Duodenal mucosa (tissue), 2 donors: Measurements from ENCODE around the gene ASTN2.
"Not testable (repeated sequence)": the region's sequence is repeated elsewhere in the genome, so short reads cannot be mapped to it uniquely, and the experiment has no call there.

Experiments used
- H3K27ac ChIP-seq: one replicate; pipeline ENCODE4 v1.7.0; 2013; ENCODE audit warnings: low read depth, low read length
- H3K27me3 ChIP-seq, 2 donors: one replicate each; pipeline ENCODE4 v1.7.0; 2013; ENCODE audit warnings: low read length in 2 of 2, control low read depth in 1 of 2; ENCODE audit not compliant: insufficient read depth in 2 of 2, control insufficient read depth in 1 of 2
- H3K36me3 ChIP-seq, 2 donors: one replicate each; pipeline ENCODE4 v1.7.0; 2013; ENCODE audit warnings: low read length in 2 of 2, control low read depth in 1 of 2; ENCODE audit not compliant: insufficient read depth in 2 of 2, control insufficient read depth in 1 of 2
- H3K4me1 ChIP-seq, 2 donors: one replicate each; pipeline ENCODE4 v1.7.0; 2013; ENCODE audit warnings: low read length in 2 of 2, control low read depth in 1 of 2; ENCODE audit not compliant: insufficient read depth in 2 of 2, control insufficient read depth in 1 of 2
- H3K4me3 ChIP-seq, 2 donors: one replicate each; pipeline ENCODE4 v1.7.0; 2013; ENCODE audit warnings: low read length in 2 of 2, low read depth in 1 of 2
- H3K9ac ChIP-seq, 2 donors: one replicate each; pipeline ENCODE4 v1.7.0; 2013; ENCODE audit warnings: low read length in 2 of 2, low read depth in 1 of 2
- H3K9me3 ChIP-seq, 2 donors: one replicate each; pipeline ENCODE4 v1.7.0; 2013; ENCODE audit warnings: low read length in 2 of 2, control low read depth in 1 of 2; ENCODE audit not compliant: control insufficient read depth in 1 of 2

ASTN2 gene

DNA sequence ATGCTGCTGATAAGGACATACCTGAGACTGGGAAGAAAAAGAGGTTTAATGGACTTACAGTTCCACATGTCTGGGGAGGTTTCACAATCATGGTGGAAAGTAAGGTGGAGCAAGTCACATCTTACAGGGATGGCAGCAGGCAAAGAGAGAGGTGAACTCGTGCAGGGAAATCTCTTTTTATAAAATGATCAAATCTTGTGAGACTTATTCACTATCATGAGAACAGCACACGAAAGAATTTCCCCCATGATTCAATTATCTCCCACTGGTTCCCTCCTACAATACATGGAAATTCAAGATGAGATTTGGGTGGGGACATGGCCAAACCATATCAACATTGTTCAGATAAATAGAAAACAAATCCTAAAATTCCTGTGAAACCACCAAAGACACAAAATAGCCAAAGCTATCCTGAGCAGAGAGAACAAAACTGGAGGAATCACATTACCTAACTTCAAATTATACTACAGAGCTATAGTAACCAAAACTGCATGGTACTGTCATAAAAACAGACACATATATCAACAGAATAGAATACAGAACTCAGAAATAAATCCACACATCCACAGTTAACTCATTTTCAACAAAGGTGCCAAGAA lies 958.3 kb downstream of the ASTN2 start:
- Histone ChIP-seq H3K36me3 (no peaks in the 10 kb centered on the region), H3K9ac (no peak overlapping the region), H3K4me1 (no peaks in the 10 kb centered on the region), H3K27ac (no peak overlapping the region), H3K4me3 (no peak overlapping the region), H3K27me3 (no peaks in the 10 kb centered on the region), H3K9me3 (peaks cover 0 to 8% of the 10 kb centered on the region in 2 donors)

DNA sequence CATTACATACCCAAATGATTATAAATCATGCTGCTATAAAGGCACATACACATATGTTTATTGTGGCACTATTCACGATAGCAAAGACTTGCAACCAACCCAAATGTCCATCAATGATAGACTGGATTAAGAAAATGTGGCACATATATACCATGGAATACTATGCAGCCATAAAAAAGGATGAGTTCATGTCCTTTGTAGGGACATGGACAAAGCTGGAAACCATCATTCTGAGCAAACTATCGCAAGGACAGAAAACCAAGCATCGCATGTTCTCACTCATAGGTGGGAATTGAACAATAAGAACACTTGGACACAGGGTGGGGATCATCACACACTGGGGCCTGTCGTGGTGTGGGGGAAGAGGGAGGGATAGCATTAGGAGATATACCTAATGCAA lies 960.3 kb downstream of the ASTN2 start:
- not testable (repeated sequence) for H3K9me3 ChIP-seq, H3K27me3 ChIP-seq, H3K4me3 ChIP-seq, H3K36me3 ChIP-seq, H3K27ac ChIP-seq, H3K4me1 ChIP-seq, H3K9ac ChIP-seq

GRCh38 chr9:116453785-116454184 lies 961.1 kb downstream of the ASTN2 start:
- H3K4me3 ChIP-seq, result no peak overlapping the region
- peaks cover 0 to 8% of the 10 kb centered on the region in 2 donors for H3K9me3 ChIP-seq
- H3K27me3 ChIP-seq, result no peaks in the 10 kb centered on the region
- no peaks in the 10 kb centered on the region for H3K36me3 ChIP-seq
- no peaks in the 10 kb centered on the region for H3K4me1 ChIP-seq
- H3K9ac ChIP-seq, result no peak overlapping the region
- no peak overlapping the region for H3K27ac ChIP-seq

- H3K4me3 ChIP-seq, result no peak overlapping the region
- H3K9ac ChIP-seq, result no peak overlapping the region
- no peaks in the 10 kb centered on the region for H3K4me1 ChIP-seq
- no peaks in the 10 kb centered on the region for H3K27me3 ChIP-seq
- no peaks in the 10 kb centered on the region for H3K36me3 ChIP-seq
- H3K9me3 ChIP-seq, result peaks cover 0 to 8% of the 10 kb centered on the region in 2 donors
- H3K27ac ChIP-seq, result no peak overlapping the region
These were observed 962.2 kb downstream of the ASTN2 start for GRCh38 chr9:116452634-116453033.

DNA sequence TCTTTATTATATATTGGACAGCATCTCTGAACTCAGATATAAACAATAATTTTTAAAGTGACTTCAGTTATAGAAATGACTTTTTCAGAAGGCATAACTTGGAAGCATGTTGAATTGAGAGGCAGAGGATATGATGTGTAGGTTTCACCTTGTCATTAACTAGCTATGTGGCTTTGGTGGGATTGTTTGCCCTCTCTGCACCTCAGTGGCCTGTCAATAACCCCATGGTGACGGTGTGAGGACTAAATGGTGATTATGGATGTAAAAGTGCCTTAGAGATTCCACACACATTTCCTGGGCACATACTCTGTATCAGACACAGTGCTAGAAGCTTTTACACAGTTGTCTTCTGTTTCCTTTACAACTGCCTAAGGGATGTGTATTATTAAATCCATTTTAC lies 962.6 kb downstream of the ASTN2 start:
- H3K9ac ChIP-seq, result no peak overlapping the region
- peaks cover 0 to 8% of the 10 kb centered on the region in 2 donors for H3K9me3 ChIP-seq
- H3K27me3 ChIP-seq, result no peaks in the 10 kb centered on the region
- H3K27ac ChIP-seq, result no peak overlapping the region
- H3K4me3 ChIP-seq, result no peak overlapping the region
- no peaks in the 10 kb centered on the region for H3K4me1 ChIP-seq
- no peaks in the 10 kb centered on the region for H3K36me3 ChIP-seq

- no peak overlapping the region for H3K4me3 ChIP-seq
- H3K4me1 ChIP-seq, result no peaks in the 10 kb centered on the region
- H3K9ac ChIP-seq, result no peak overlapping the region
- H3K36me3 ChIP-seq, result no peaks in the 10 kb centered on the region
- peaks cover 0 to 4% of the 10 kb centered on the region in 2 donors for H3K9me3 ChIP-seq
- H3K27me3 ChIP-seq, result no peaks in the 10 kb centered on the region
- H3K27ac ChIP-seq, result no peak overlapping the region
These were observed 963.2 kb downstream of the ASTN2 start for GRCh38 chr9:116451500-116452115.

DNA sequence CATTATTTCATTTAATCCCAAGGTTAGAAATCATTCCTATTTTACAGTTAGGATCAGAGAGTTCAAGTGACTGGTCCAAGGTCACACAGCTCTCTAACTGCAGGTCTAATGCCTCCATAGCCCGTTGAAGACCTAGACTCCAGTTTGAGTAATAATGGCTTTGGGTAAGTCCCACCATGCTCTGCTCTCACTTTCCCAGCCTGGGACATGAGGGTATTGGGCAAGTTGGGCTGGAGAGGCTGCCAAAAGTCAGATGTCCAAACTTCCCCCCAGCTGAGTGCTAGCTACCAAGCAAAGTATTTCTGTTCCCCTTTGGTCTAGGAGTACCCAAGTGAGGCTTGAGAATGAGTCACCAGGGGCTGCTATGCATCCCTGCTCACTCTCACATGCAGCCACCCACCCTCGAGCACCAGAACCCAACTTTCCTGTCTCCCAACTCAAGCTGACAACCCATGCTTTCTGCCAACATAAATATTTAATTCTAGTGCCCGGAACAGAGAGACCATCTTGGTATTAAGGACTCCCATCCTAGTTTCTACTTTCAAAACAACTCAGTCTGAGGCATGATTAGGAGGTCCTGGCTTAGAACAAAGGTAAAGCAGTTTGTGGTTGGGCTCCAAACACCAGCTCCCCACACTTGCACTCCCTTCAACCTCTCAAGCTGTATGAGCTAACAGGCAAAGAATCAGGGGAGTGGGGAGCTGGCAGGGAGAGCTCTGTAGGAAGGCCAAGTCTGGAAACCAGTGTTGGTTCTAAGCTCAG lies 964.3 kb downstream of the ASTN2 start:
- H3K9me3 ChIP-seq, result no peaks in the 10 kb centered on the region
- H3K9ac ChIP-seq, result no peak overlapping the region
- no peak overlapping the region for H3K27ac ChIP-seq
- no peaks in the 10 kb centered on the region for H3K4me1 ChIP-seq
- no peaks in the 10 kb centered on the region for H3K27me3 ChIP-seq
- H3K36me3 ChIP-seq, result no peaks in the 10 kb centered on the region
- H3K4me3 ChIP-seq, result no peak overlapping the region

DNA sequence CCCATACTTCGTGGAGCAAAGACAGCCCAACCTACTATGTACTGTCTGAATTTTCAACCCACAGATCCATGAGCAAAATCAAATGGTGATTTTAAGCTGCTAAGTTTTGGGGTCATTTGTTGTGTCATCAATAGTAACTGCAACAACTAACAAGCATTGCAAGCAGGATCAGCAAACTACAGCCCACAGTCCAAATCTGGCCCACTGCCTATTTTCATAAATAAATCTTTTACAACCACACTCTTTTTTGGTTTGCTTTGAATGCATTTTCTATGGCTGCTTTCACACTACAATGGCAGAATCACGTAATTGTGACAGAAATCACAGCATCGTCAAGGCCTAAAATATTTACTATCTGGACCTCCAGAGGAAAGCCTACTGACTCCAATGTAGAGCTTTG lies 964.9 kb downstream of the ASTN2 start:
- Histone ChIP-seq H3K9me3 (no peaks in the 10 kb centered on the region), H3K27me3 (no peaks in the 10 kb centered on the region), H3K4me3 (no peak overlapping the region), H3K36me3 (no peaks in the 10 kb centered on the region), H3K4me1 (no peaks in the 10 kb centered on the region), H3K9ac (no peak overlapping the region), H3K27ac (no peak overlapping the region)

GRCh38 chr9:116448431-116448830 lies 966.4 kb downstream of the ASTN2 start:
- Histone ChIP-seq H3K4me1 (no peaks in the 10 kb centered on the region), H3K9ac (no peak overlapping the region), H3K4me3 (no peak overlapping the region), H3K36me3 (no peaks in the 10 kb centered on the region), H3K27ac (no peak overlapping the region), H3K27me3 (no peaks in the 10 kb centered on the region), H3K9me3 (no peaks in the 10 kb centered on the region)

GRCh38 chr9:116447934-116448333 lies 966.9 kb downstream of the ASTN2 start:
- no peaks in the 10 kb centered on the region for H3K27me3 ChIP-seq
- no peak overlapping the region for H3K9ac ChIP-seq
- no peaks in the 10 kb centered on the region for H3K4me1 ChIP-seq
- H3K4me3 ChIP-seq, result no peak overlapping the region
- H3K9me3 ChIP-seq, result no peaks in the 10 kb centered on the region
- no peak overlapping the region for H3K27ac ChIP-seq
- H3K36me3 ChIP-seq, result no peaks in the 10 kb centered on the region
